Adrenal gland (tissue), 5 donors: ENCODE measurements around the gene ATXN10.

Experiments
- CTCF ChIP-seq, 6 experiments: fragments of 450-650 bp in 4 of 6; fragments of 200-600 bp in 2 of 6; sonication (generic) in 1 of 6; IDR thresholded peaks; 1 replicate in 5 of 6; 2 replicates in 1 of 6; pipeline versions ENCODE4 v1.5.1 to v1.8.0; 2016 to 2021; ENCODE audit warnings: antibody characterized with exemption in 6 of 6, mild to moderate bottlenecking in 2 of 6, moderate library complexity in 1 of 6
- POLR2A ChIP-seq, 2 donors: fragments of 450-650 bp; IDR thresholded peaks; one replicate each; pipeline ENCODE4 v1.6.1; 2017; ENCODE audit warnings: antibody characterized with exemption in 2 of 2, mild to moderate bottlenecking in 2 of 2, moderate library complexity in 1 of 2
- donor health status: DM: no; HTN: no; CAD: no.

- TF ChIP-seq CTCF (IDR thresholded peaks at IDR 0.05) = no peak
- no peak for TF ChIP-seq POLR2A (IDR thresholded peaks at IDR 0.05)
Measured at GRCh38 chr22:45762545-45763235, 91.1 kb downstream of the ATXN10 start.
